Measurements from ENCODE around the gene CSNK2A1. TPM values are rescaled to one million over a fixed set of nuclear protein-coding genes. Genes with fewer than 3 reads are reported as not detected.
"Not testable (repeated sequence)": the region's sequence is repeated elsewhere in the genome, so short reads cannot be mapped to it uniquely, and the experiment has no call there.

The CSNK2A1 gene
- total RNA-seq, 1 donor from 2014 or later = 129 TPM

- Mint-ChIP-seq H3K9me3 (ENCODE audit: unreplicated experiment) (no peaks in the 10 kb centered on the region), H3K36me3 (ENCODE audit: unreplicated experiment) (no peaks in the 10 kb centered on the region), H3K27ac (ENCODE audit: unreplicated experiment) (peak overlapping the region; percentile 92), H3K27me3 (ENCODE audit: unreplicated experiment) (no peaks in the 10 kb centered on the region), H3K4me1 (ENCODE audit: unreplicated experiment) (peaks cover 37% of the 10 kb centered on the region), H3K4me3 (ENCODE audit: unreplicated experiment) (peak overlapping the region; percentile 85)
- DNase-seq (ENCODE audit: extremely low spot score, unreplicated experiment) = peak; percentile 87
- no peak for TF ChIP-seq CTCF (IDR thresholded peaks at IDR 0.05)
Observed at GRCh38 chr20:461254-462198, 82.1 kb downstream of the CSNK2A1 start.

GRCh38 chr20:460707-461106 is 82.9 kb downstream of the CSNK2A1 start:
- Mint-ChIP-seq H3K4me1 (ENCODE audit: unreplicated experiment) (peaks cover 37% of the 10 kb centered on the region), H3K27ac (ENCODE audit: unreplicated experiment) (peak overlapping the region; percentile 92), H3K36me3 (ENCODE audit: unreplicated experiment) (no peaks in the 10 kb centered on the region), H3K9me3 (ENCODE audit: unreplicated experiment) (no peaks in the 10 kb centered on the region), H3K27me3 (ENCODE audit: unreplicated experiment) (no peaks in the 10 kb centered on the region), H3K4me3 (ENCODE audit: unreplicated experiment) (peak overlapping the region; percentile 85)
- TF ChIP-seq CTCF (IDR thresholded peaks at IDR 0.05) = no peak
- DNase-seq (ENCODE audit: extremely low spot score, unreplicated experiment) = no peak

- Mint-ChIP-seq H3K4me3 (ENCODE audit: unreplicated experiment) (peak overlapping the region; percentile 85), H3K36me3 (ENCODE audit: unreplicated experiment) (no peaks in the 10 kb centered on the region), H3K9me3 (ENCODE audit: unreplicated experiment) (no peaks in the 10 kb centered on the region), H3K4me1 (ENCODE audit: unreplicated experiment) (peaks cover 37% of the 10 kb centered on the region), H3K27ac (ENCODE audit: unreplicated experiment) (peak overlapping the region; percentile 92), H3K27me3 (ENCODE audit: unreplicated experiment) (no peaks in the 10 kb centered on the region)
- no peak for TF ChIP-seq CTCF (IDR thresholded peaks at IDR 0.05)
- no peak for DNase-seq (ENCODE audit: extremely low spot score, unreplicated experiment)
Observed at GRCh38 chr20:460180-460579, 83.4 kb downstream of the CSNK2A1 start.

- H3K4me1 Mint-ChIP-seq (ENCODE audit: unreplicated experiment) = peaks cover 37% of the 10 kb centered on the region
- no peak for TF ChIP-seq CTCF (IDR thresholded peaks at IDR 0.05)
- no peak overlapping the region for H3K4me3 Mint-ChIP-seq (ENCODE audit: unreplicated experiment)
- no peaks in the 10 kb centered on the region for H3K36me3 Mint-ChIP-seq (ENCODE audit: unreplicated experiment)
- H3K9me3 Mint-ChIP-seq (ENCODE audit: unreplicated experiment) = no peaks in the 10 kb centered on the region
- DNase-seq (ENCODE audit: extremely low spot score, unreplicated experiment) = no peak
- no peak overlapping the region for H3K27ac Mint-ChIP-seq (ENCODE audit: unreplicated experiment)
- no peaks in the 10 kb centered on the region for H3K27me3 Mint-ChIP-seq (ENCODE audit: unreplicated experiment)
Observed at GRCh38 chr20:458776-459175, 84.8 kb downstream of the CSNK2A1 start.

- DNase-seq (ENCODE audit: extremely low spot score, unreplicated experiment) = no peak
- H3K9me3 Mint-ChIP-seq (ENCODE audit: unreplicated experiment) = no peaks in the 10 kb centered on the region
- no peaks in the 10 kb centered on the region for H3K27me3 Mint-ChIP-seq (ENCODE audit: unreplicated experiment)
- no peak overlapping the region for H3K4me3 Mint-ChIP-seq (ENCODE audit: unreplicated experiment)
- no peak overlapping the region for H3K27ac Mint-ChIP-seq (ENCODE audit: unreplicated experiment)
- no peak for TF ChIP-seq CTCF (IDR thresholded peaks at IDR 0.05)
- H3K4me1 Mint-ChIP-seq (ENCODE audit: unreplicated experiment) = peaks cover 19% of the 10 kb centered on the region
- no peaks in the 10 kb centered on the region for H3K36me3 Mint-ChIP-seq (ENCODE audit: unreplicated experiment)
Observed at GRCh38 chr20:454951-455350, 88.6 kb downstream of the CSNK2A1 start.

GRCh38 chr20:452021-452420 is 91.6 kb downstream of the CSNK2A1 start:
- H3K27me3 Mint-ChIP-seq (ENCODE audit: unreplicated experiment); H3K4me3 Mint-ChIP-seq (ENCODE audit: unreplicated experiment); H3K27ac Mint-ChIP-seq (ENCODE audit: unreplicated experiment); H3K36me3 Mint-ChIP-seq (ENCODE audit: unreplicated experiment); DNase-seq (ENCODE audit: extremely low spot score, unreplicated experiment); H3K9me3 Mint-ChIP-seq (ENCODE audit: unreplicated experiment): not testable (repeated sequence)
- peaks cover 11% of the 10 kb centered on the region for H3K4me1 Mint-ChIP-seq (ENCODE audit: unreplicated experiment)
